DOHH2 (cell line): ENCODE measurements around the gene SOX10.

Experiments
- EZH2phosphoT487 ChIP-seq: fragments of 200-600 bp; sonication (generic); IDR thresholded peaks from 2 replicates; pipeline ENCODE4 v1.6.1; 2017; ENCODE audit warnings: borderline replicate concordance, mild to moderate bottlenecking, antibody characterized with exemption, low read length, moderate library complexity, mixed read lengths
- TF ChIP-seq, protein P1 (sequence below): fragments of 200-600 bp; sonication (generic); IDR thresholded peaks from one replicate; pipeline ENCODE4 v1.5.1; 2014; ENCODE audit warnings: antibody characterized with exemption, mild to moderate bottlenecking, low read depth, low read length; ENCODE audit not compliant: poor library complexity, severe bottlenecking

DNA sequence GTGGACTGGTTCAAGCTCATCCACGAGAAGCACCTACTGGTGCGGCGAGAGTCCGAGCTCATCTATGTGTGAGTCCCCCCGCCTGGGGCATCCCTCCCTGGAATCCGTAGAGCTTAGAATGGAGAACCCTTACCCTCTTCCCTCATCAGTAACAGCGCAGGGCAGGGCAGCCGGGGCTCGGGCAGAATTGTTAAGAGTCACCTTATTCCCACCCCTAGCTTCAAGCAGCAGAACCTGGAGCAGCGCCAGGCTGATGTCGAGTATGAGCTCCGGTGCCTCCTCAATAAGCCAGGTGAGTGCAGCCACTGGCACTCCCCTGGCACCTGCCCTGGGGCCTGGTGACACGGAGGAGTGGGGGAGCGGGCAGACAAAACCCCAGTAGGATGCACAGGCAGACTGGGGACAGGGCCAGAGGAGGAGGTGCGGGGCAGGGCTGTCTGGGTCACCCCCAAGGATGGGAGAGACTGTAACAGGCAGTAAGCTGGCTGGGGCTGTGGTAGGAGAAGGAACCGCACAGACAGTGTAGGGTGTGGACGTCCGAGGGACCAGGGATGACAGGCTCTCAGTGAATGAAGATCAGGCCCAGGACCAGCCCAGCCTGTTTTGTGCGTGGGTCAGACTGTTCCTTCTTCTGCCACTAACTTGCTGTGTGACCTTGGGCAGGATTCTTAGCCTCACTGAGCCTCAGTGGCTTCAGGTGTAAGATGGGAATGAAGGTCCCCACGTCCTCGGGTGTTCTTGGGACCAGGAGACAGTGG is 51.4 kb downstream of the SOX10 start:
- TF ChIP-seq, protein P1, sequence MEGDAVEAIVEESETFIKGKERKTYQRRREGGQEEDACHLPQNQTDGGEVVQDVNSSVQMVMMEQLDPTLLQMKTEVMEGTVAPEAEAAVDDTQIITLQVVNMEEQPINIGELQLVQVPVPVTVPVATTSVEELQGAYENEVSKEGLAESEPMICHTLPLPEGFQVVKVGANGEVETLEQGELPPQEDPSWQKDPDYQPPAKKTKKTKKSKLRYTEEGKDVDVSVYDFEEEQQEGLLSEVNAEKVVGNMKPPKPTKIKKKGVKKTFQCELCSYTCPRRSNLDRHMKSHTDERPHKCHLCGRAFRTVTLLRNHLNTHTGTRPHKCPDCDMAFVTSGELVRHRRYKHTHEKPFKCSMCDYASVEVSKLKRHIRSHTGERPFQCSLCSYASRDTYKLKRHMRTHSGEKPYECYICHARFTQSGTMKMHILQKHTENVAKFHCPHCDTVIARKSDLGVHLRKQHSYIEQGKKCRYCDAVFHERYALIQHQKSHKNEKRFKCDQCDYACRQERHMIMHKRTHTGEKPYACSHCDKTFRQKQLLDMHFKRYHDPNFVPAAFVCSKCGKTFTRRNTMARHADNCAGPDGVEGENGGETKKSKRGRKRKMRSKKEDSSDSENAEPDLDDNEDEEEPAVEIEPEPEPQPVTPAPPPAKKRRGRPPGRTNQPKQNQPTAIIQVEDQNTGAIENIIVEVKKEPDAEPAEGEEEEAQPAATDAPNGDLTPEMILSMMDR: no peak
- TF ChIP-seq EZH2phosphoT487: no peak
